KOPT-K1 (cell line): ENCODE measurements around the gene DPM1.

Experiments used
- H3K27ac ChIP-seq: fragments of 200-600 bp; sonication (generic); 2 replicates; pipeline ENCODE4 v1.5.1; 2016; ENCODE audit warnings: antibody characterized with exemption, mild to moderate bottlenecking, low read depth, low read length; ENCODE audit not compliant: poor library complexity, severe bottlenecking
- H3K36me3 ChIP-seq: fragments of 200-600 bp; sonication (generic); 2 replicates; pipeline ENCODE4 v1.5.1; 2017; ENCODE audit warnings: antibody characterized with exemption, mild to moderate bottlenecking, low read length, moderate library complexity; ENCODE audit not compliant: insufficient read depth
- H3K9me3 ChIP-seq: fragments of 200-600 bp; sonication (generic); 2 replicates; pipeline ENCODE4 v1.5.1; 2017; ENCODE audit warnings: antibody characterized with exemption, low read length, mild to moderate bottlenecking; ENCODE audit not compliant: insufficient read depth, poor library complexity, severe bottlenecking

Gene DPM1

DNA sequence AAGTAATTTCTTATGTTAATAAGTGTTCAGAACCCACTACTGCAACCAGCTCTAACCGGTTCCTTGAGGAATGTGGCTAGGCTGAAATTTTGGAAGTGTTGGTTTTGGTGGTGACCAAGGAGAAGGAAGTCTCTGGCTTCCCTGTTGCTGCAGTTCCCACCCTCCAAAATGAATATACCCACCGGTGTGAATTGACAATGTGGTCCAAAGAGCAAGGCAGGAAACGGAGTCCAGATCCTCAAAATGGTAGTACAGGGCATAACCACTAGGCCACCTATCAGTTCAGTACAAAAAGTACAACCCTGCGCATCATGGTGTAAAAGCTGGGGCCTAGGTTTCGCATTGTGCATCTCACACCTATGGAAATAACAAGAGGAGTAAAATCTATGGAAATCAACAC is 29.9 kb downstream of the DPM1 start:
- Histone ChIP-seq H3K36me3 (peaks cover 65% of the 10 kb centered on the region), H3K9me3 (no peaks in the 10 kb centered on the region), H3K27ac (no peak overlapping the region)

DNA sequence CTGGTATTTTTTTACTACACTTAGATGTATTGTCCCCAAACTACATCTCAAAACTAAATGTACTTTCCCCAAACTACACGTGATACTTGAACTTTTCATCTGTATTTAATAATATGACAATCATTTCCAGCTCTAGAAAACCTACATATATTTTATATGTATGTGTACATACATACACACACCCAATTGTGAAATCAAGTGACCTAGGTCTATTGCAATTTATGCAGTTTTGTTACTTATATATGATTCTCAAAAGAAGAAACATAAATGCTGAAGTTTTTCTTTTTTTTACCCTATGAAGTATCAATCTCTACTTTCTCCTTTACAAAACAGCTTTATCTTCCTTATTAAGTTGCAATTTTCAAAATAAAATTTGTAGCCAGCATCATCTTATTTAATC is 31.8 kb downstream of the DPM1 start:
- Histone ChIP-seq H3K9me3 (no peaks in the 10 kb centered on the region), H3K36me3 (peaks cover 77% of the 10 kb centered on the region), H3K27ac (no peak overlapping the region)

DNA sequence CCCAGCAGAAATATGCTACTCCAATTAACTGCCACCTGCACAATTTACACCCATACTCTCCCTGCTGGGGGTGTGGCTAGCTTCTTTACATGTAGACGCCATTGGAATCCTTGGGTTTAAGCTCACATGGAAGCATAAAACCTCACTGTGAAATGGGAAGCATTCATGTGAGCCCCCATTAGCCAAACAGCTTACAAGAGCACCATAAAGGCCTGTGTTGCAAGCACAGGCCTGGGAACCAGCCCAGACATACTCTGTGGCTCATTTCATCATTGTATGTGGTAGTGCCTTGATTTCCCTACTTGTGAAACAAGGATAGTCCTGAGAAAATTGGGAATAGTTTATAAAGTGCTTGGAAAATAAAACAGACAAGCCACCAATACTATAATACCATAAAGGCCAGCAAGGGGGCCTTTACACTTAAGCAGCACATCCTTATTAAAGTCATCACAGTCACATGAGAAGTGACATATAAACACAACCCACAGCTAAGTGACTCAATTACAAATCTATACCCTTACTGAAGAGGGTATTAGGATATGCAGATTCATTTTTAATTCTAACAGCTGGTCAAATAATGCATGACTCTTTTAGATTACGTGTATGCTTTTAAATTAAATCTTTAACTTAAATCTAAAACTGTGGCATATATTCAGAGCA is 33.9 kb downstream of the DPM1 start:
- peaks cover 98% of the 10 kb centered on the region for H3K36me3 ChIP-seq
- H3K9me3 ChIP-seq: no peaks in the 10 kb centered on the region
- H3K27ac ChIP-seq: no peak overlapping the region

DNA sequence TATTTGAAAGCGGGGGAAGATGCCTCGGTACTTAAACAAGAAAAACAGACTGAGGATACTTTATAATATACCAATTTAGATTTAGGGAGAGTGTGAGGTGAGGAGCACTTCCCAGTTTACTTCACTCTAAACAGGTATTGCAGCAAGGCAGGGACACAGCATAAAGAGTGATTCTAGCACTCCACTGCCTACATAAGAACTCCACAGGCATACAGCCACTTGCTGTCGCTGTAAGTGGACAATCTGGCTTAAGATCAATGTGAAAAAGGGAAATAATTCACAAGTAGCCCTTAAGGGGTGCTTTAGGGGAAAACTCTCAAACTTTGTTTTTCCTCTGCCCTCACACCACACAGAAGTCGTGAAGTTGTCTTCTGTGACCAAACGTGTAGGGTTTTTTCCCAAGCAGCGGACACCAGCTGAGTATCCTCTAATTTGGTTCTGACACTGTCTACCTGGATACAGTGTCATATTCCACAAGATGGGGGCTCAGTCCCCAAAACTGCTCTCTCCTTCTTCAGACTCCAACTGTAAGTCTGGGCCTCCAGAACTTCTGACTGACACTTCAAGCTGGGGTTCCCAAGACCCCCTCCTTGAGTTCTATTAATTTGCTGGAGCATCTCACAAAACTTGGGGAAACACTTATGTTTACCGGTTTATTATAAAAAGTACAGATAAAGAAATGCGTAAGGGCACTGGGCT is 36.4 kb downstream of the DPM1 start:
- no peaks in the 10 kb centered on the region for H3K9me3 ChIP-seq
- H3K36me3 ChIP-seq: peaks cover 96% of the 10 kb centered on the region
- no peak overlapping the region for H3K27ac ChIP-seq

DNA sequence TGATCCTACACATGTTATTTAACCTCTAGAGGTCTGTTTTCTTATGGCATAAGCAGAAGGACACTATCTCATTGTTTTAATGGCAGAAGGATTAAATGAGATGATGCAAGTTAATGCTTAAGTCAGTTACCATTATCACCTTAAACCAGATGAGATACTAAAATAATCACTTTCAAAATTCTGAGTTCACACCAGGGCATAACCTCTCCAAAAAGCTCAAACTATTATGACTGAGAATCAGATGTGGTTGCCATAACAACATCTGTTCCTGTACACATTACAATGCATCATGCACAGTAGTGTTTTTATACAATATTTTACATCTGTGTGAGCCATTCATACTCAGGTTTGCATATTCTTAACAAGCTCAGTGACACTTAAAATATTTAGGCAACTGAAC is 37.3 kb downstream of the DPM1 start:
- no peaks in the 10 kb centered on the region for H3K9me3 ChIP-seq
- peaks cover 96% of the 10 kb centered on the region for H3K36me3 ChIP-seq
- H3K27ac ChIP-seq: no peak overlapping the region

DNA sequence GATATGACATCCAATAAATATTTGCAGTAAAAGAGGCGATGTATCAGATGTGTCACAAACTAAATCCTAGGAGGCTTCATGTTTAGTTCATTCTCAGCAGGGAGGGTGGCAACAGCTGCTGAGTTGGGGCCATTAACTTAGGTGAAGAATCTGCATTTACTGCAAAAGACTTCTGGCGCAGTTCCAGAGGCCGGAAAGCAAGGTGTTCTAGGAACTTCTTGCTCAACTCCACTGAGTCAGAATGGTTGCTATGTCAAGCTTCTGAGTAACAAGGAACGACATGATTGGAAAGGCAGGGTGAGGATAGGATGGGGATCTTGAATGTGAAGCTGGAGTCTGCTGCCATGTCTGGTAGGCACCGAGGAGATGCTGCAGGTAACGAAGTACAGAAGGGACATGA is 38.8 kb downstream of the DPM1 start:
- Histone ChIP-seq H3K36me3 (peaks cover 95% of the 10 kb centered on the region), H3K27ac (no peak overlapping the region), H3K9me3 (no peaks in the 10 kb centered on the region)

DNA sequence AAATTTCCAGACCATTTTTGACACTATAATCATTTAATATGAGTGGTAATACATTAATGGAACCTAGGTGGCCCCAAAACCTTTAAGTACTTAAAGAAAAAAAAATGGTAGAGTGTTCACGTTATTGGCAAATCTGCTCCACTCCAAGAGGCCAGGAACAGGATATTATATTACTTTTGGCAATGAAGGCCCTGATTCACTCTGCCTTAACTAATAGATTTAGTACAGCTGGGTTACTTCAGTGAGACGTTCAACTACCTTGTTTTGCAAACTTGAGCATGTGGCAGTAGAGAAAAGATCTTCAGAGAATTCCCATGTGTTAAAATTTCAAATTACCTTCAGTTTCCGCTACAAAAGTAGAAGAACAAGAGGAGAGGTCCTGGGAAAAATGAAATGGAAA is 39.9 kb downstream of the DPM1 start:
- H3K9me3 ChIP-seq: no peaks in the 10 kb centered on the region
- H3K36me3 ChIP-seq: peaks cover 95% of the 10 kb centered on the region
- H3K27ac ChIP-seq: no peak overlapping the region

DNA sequence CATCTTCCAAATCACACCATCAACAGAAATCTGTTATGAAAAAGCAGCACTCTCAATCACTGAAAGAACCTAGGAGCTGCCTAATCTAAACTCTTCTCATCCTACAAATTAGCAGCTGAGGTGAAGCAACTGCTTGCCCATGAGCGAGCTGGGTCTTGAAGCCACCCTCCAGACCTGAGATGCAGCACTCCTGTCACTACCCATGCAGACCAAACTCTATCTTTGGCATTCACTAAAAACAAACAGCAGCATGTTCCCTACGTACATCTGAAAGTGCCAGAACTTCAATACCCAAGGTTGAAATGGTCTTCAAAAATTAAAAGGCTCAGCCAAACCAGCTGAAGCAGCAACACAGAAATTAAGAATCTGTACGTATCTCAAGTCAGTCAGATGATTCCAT is 41.4 kb downstream of the DPM1 start:
- peaks cover 92% of the 10 kb centered on the region for H3K36me3 ChIP-seq
- no peaks in the 10 kb centered on the region for H3K9me3 ChIP-seq
- H3K27ac ChIP-seq: no peak overlapping the region

DNA sequence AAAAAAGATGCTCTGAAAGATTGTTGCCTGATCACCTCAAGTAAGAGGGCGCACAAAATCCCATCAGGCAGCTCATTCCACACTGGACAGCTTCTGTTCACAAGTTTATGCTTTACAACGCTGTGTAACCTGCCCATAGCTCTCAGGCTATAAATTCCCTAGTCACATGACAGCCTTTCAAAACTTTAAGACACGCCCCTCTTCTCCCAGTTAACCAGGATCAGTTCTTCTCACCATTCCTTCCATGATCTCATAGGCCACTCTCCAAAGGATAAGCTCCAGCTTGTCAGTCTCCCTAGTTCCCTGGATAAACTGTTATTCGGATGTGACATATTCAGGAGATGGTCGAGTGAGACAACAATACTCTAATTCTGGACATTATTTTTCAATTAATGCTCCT is 42.1 kb downstream of the DPM1 start:
- peaks cover 92% of the 10 kb centered on the region for H3K36me3 ChIP-seq
- H3K27ac ChIP-seq: no peak overlapping the region
- H3K9me3 ChIP-seq: no peaks in the 10 kb centered on the region

DNA sequence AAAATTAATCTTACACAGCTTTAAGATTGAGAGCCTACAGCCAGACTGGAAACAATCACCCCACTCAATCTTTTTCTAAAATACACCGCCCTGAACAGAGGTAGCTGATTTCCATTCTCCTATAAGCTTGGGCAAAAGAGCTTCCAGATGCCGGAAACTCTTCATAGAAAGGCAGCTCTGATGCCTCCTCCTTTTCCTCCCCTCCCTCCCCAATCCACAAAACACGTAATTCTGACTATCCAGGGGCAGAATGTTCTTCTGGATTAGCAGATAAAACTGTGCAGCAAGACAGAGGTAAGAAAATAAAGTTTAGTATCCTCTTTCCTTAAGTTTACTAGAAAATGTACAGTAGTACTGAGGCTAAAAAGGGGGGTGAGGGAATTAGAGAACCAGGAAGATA is 42.9 kb downstream of the DPM1 start:
- peaks cover 92% of the 10 kb centered on the region for H3K36me3 ChIP-seq
- H3K27ac ChIP-seq: no peak overlapping the region
- no peaks in the 10 kb centered on the region for H3K9me3 ChIP-seq

DNA sequence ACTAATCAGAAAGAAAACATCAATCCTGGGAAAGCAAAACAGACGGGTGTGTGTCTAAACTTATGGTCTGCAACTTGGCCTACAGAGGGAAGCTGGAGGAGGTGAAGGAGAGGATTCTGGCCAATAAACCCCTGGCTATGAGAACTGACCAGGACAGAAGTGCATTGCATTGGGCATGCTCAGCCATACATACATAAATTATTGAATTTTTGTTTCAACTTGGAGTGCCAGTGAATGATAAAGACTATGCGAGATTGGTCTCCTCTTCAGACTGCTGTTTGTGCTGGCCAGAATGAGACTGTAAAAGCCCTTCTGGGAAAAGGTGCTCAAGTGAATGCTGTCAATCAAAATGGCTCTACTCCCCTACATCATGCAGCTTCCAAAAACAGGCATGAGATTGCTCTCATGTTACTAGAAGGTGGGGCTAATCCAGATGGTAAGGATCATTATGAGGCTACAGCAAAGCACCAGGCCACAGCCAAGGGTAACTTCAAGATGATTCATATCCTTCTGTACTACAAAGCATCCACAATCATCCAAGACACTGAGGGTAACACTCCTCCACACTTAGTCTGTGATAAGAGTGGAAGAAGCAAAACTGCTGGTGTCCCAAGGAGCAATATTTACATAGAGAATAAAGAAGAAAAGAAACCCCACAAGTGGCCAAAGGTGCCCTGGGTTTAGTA is 44.5 kb downstream of the DPM1 start:
- Histone ChIP-seq H3K27ac (no peak overlapping the region), H3K36me3 (peaks cover 93% of the 10 kb centered on the region), H3K9me3 (no peaks in the 10 kb centered on the region)

DNA sequence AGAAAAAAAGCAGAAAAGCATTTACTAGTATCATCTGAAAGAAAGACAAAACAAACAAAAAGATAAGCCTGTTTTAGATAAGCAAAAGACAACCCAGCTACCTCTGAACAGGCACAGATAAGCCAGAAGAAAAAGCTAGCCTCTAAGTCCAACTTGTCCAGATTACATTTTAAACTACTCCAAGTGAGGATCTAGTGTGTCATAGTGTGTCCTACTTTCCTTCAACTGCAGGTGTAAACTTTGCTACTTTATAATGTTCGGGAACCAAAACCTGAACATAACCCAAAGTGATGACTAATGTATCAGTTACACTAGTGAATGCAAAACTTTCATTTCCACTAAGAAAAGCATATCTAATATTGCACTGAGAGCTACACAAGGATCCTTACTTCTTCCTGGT is 46.6 kb downstream of the DPM1 start:
- Histone ChIP-seq H3K9me3 (no peaks in the 10 kb centered on the region), H3K27ac (no peak overlapping the region), H3K36me3 (peaks cover 88% of the 10 kb centered on the region)

DNA sequence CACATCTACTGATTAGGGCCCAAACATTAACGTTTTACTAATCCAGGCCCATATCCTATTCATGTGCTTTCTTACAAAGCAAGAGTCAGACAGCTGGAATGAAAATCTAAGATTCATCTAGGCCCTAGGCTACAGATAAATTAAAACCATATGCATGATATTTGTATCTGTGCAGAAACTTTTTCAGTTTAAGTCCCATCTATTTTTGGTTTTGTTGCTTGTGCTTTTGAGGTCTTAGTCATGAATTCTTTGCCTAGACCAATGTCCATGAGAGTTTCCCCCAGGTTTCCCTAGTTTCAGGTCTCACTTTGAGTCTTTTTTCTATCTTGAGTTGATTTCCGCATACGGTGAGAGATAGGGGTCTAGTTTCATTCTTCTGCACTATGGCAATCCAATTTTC is 47.3 kb downstream of the DPM1 start:
- Histone ChIP-seq H3K9me3 (no peaks in the 10 kb centered on the region), H3K36me3 (peaks cover 87% of the 10 kb centered on the region), H3K27ac (no peak overlapping the region)

DNA sequence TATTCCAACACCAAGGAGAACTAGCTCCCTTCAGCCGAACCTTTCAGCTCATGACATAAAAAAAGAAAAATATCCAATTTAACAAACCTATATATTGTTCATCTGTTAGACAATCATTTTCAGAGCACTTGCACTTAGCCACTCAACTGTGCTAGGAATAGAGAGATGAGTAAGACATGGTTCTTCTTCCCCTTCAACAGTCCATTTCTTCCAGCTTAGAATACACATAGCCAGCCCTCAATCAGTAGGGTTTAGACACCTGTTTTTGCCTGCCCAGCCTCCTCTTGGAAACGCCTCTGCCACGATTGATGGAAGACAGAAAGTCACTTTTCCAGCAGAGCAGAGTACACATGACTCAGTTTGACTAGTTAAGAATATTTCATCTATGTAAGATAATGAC is 48.9 kb downstream of the DPM1 start:
- Histone ChIP-seq H3K36me3 (peaks cover 86% of the 10 kb centered on the region), H3K9me3 (no peaks in the 10 kb centered on the region), H3K27ac (no peak overlapping the region)

DNA sequence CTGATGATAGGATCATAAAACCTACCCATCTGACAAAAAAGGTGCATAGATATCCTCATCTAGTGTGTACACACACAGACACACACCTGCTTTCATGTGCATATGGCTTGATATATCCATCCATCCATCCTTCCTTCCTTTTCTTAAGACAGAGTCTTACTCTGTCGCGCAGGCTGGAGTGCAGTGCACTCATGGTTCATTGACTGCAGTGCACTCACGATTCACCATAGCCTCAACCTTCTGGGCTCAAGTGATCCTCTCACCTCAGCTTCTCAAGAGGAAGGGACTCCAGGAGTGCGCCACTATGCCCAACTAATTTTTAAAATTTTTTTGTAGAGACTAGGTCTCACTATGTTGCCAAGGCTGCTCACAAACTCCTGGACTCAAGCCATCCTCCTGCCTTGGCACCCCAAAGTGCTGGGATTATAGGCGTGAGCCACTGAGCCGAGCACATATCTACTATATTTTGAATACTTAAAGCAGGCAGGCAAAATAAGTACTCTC is 54.2 kb downstream of the DPM1 start:
- Histone ChIP-seq H3K27ac (no peak overlapping the region), H3K9me3 (no peaks in the 10 kb centered on the region), H3K36me3 (peaks cover 91% of the 10 kb centered on the region)
